ENCODE results near the gene MAT2A. TPM values are rescaled to one million over a fixed set of nuclear protein-coding genes. Genes with fewer than 3 reads are reported as not detected.

MAT2A gene
- polyA plus RNA-seq, 1 donor (not counting 4 experiments of a cell fraction or from before 2014, with no cell fraction given), result 353 TPM

DNA sequence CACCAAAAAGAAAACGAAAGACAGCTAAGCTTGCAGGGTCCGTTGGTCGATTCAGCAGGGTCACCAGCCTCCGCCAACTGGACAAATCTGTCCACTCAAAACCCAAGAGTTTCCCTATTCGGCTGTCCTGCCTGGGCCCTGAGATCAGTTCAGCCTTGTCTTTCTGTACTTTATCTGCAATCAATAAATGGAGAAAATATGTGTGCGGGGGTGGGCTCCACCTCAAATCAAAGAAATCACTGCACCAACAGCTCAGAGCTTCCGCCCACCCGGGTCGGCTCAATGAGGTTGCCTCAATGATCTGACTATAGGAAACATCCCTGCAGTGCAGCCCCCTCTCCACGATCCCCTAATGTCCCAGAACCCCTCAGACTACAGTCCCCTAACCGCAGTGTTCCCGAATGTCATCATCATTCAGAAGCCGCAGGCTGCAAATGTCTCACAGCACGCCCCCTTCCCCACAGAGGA is 21.9 kb downstream of the MAT2A start:
- Histone ChIP-seq H2AFZ (ENCODE audit: control insufficient read depth, low read length) (peak overlapping the region; percentile 56), H3K4me2 (ENCODE audit: control insufficient read depth, extremely low read depth, insufficient read depth, low read depth, low read length) (peak overlapping the region; percentile 99), H3K36me3 (ENCODE audit: control insufficient read depth in 2 of 2, extremely low read depth in 1 of 2, insufficient read depth in 2 of 2, low read length in 2 of 2) (peaks cover 11 to 12% of the 10 kb centered on the region in 2 experiments), H3K9ac (ENCODE audit: control insufficient read depth, extremely low read depth, insufficient read depth, low read length) (peak overlapping the region; percentile 89), H3K79me2 (ENCODE audit: control insufficient read depth, insufficient read depth, low read length) (peaks cover 23% of the 10 kb centered on the region), H3K27ac (ENCODE audit: control insufficient read depth, insufficient read depth, low read length) (peak overlapping the region; percentile 60), H3K4me1 (ENCODE audit: control insufficient read depth, extremely low read depth, insufficient read depth, low read length) (peaks cover 5% of the 10 kb centered on the region), H3K9me1 (ENCODE audit: control insufficient read depth, extremely low read depth, insufficient read depth, low read length) (no peaks in the 10 kb centered on the region), H3K27me3 (ENCODE audit: control insufficient read depth, extremely low read depth, insufficient read depth, low read length) (no peaks in the 10 kb centered on the region), H4K20me1 (ENCODE audit: control insufficient read depth, extremely low read depth, insufficient read depth, low read length) (no peaks in the 10 kb centered on the region), H3K9me3 (ENCODE audit: control insufficient read depth, low read depth, low read length) (no peaks in the 10 kb centered on the region), H3K4me3 (ENCODE audit: control insufficient read depth in 2 of 3, extremely low read depth in 1 of 3, insufficient read depth in 2 of 3, low read depth in 1 of 3, low read length in 3 of 3) (peak overlapping the region; percentile 52 to 97 (median 95))
- no peak for FAIRE-seq
- TF ChIP-seq, protein P1, sequence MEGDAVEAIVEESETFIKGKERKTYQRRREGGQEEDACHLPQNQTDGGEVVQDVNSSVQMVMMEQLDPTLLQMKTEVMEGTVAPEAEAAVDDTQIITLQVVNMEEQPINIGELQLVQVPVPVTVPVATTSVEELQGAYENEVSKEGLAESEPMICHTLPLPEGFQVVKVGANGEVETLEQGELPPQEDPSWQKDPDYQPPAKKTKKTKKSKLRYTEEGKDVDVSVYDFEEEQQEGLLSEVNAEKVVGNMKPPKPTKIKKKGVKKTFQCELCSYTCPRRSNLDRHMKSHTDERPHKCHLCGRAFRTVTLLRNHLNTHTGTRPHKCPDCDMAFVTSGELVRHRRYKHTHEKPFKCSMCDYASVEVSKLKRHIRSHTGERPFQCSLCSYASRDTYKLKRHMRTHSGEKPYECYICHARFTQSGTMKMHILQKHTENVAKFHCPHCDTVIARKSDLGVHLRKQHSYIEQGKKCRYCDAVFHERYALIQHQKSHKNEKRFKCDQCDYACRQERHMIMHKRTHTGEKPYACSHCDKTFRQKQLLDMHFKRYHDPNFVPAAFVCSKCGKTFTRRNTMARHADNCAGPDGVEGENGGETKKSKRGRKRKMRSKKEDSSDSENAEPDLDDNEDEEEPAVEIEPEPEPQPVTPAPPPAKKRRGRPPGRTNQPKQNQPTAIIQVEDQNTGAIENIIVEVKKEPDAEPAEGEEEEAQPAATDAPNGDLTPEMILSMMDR (optimal IDR thresholded peaks at IDR 0.05 in 1 of 3, IDR thresholded peaks at IDR 0.05 in 1 of 3, conservative IDR thresholded peaks at IDR 0.05 in 1 of 3; ENCODE audit: extremely low read depth in 1 of 3, insufficient read depth in 2 of 3, low read length in 3 of 3), result no peak
- no peak for TF ChIP-seq EZH2 (IDR thresholded peaks at IDR 0.05; ENCODE audit: low read length)
- dilution Hi-C loops (cut with MboI; ENCODE audit: extremely low pct_ligation_motif_present, low sequenced_read_pairs), result no loop called here
- no peak for DNase-seq (ENCODE audit: low read depth, low spot score)

DNA sequence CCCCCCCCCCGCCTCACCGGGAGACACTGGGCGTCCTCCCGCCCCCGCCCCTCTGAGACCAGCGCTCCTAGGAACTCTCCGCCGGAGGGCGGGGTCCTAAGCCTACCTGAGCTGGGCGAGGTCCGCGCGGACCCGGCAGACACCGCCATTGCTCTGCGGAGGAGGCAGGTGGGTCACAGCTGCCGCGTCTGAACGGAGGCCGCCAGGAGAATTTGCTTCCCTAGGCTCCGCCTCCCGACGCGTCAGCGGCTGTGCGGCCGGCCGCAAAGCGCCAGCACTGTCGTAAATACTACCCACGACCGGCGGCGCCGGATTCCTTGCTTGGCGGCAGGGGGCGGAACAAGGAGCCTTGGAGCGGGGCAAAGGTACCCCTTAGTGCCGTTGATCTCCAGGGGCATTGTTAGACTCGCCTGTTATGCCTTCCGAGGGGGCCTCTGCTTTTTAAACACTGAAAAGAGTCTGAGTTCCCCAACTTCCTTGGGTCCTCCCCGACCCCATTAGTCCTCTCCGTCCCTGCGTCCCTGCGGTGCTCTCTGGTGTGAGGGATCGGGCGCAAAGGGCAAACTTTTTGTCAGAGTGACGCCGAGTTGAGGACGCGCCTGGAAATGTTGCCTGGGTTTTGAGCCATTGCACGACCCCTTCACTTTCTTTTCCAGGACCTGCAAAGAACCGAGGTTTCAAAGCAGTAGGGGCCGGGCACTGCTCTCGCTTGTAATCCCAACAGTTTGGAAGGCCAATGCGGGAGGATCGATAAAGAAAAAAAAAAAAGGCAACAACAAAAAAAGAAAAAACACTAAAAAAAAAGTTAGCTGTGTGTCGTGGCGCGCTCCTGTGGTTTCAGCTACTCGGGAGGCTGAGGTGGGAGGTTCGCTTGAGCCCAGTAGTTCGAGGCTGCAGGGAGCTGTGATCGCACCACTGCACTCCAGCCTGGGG is 22.6 kb downstream of the MAT2A start, which contains the start of gene GGCX:
Gene GGCX, minus strand, starts transcription at position 214 of the 933 bp plus-strand sequence. Its CDS starts 65 bp downstream, at position 149.
- Histone ChIP-seq H3K9ac (ENCODE audit: control insufficient read depth, extremely low read depth, insufficient read depth, low read length) (peak within 1 kb of the TSS; percentile 89), H3K79me2 (ENCODE audit: control insufficient read depth, insufficient read depth, low read length) (peaks cover 23% of the 10 kb centered on the region), H3K27me3 (ENCODE audit: control insufficient read depth, extremely low read depth, insufficient read depth, low read length) (no peaks in the 10 kb centered on the region), H3K4me3 (ENCODE audit: control insufficient read depth in 2 of 3, extremely low read depth in 1 of 3, insufficient read depth in 2 of 3, low read depth in 1 of 3, low read length in 3 of 3) (peak within 1 kb of the TSS; percentile 52 to 97 (median 95)), H3K36me3 (ENCODE audit: control insufficient read depth in 2 of 2, extremely low read depth in 1 of 2, insufficient read depth in 2 of 2, low read length in 2 of 2) (peaks cover 9 to 10% of the 10 kb centered on the region in 2 experiments), H4K20me1 (ENCODE audit: control insufficient read depth, extremely low read depth, insufficient read depth, low read length) (no peaks in the 10 kb centered on the region), H3K27ac (ENCODE audit: control insufficient read depth, insufficient read depth, low read length) (peak within 1 kb of the TSS; percentile 86), H2AFZ (ENCODE audit: control insufficient read depth, low read length) (peak within 1 kb of the TSS; percentile 99), H3K4me2 (ENCODE audit: control insufficient read depth, extremely low read depth, insufficient read depth, low read depth, low read length) (peak within 1 kb of the TSS; percentile 99), H3K9me1 (ENCODE audit: control insufficient read depth, extremely low read depth, insufficient read depth, low read length) (no peaks in the 10 kb centered on the region), H3K9me3 (ENCODE audit: control insufficient read depth, low read depth, low read length) (no peaks in the 10 kb centered on the region), H3K4me1 (ENCODE audit: control insufficient read depth, extremely low read depth, insufficient read depth, low read length) (peaks cover 5% of the 10 kb centered on the region)
- DNase-seq (ENCODE audit: low read depth, low spot score), result no peak
- no peak for TF ChIP-seq EZH2 (IDR thresholded peaks at IDR 0.05; ENCODE audit: low read length)
- TF ChIP-seq, protein P1 (optimal IDR thresholded peaks at IDR 0.05 in 1 of 3, IDR thresholded peaks at IDR 0.05 in 1 of 3, conservative IDR thresholded peaks at IDR 0.05 in 1 of 3; ENCODE audit: extremely low read depth in 1 of 3, insufficient read depth in 2 of 3, low read length in 3 of 3), result peak in 1 of 3 experiments; percentile 11
- dilution Hi-C loops (cut with MboI; ENCODE audit: extremely low pct_ligation_motif_present, low sequenced_read_pairs), result no loop called here
- no peak for FAIRE-seq
